MM.1S (cell line): ENCODE data around the gene MAP2K7.

Experiments used
- DNase-seq: peaks from one replicate; pipeline ENCODE4 v3.0.0-alpha.2; 2015
- H2AFZ ChIP-seq: fragments of 300-600 bp; sonication (generic); 2 replicates; pipeline ENCODE4 v1.6.0; 2016; ENCODE audit warnings: antibody characterized with exemption, low read length
- H3F3A ChIP-seq: fragments of 300-600 bp; sonication (generic); 2 replicates; pipeline ENCODE4 v1.6.1; 2016; ENCODE audit warnings: mild to moderate bottlenecking, antibody characterized with exemption, low read length, moderate library complexity, mixed read lengths; ENCODE audit not compliant: insufficient read depth
- H3K27ac ChIP-seq: fragments of 300-600 bp; sonication (generic); 2 replicates; pipeline ENCODE4 v1.5.1; 2016; ENCODE audit warnings: mild to moderate bottlenecking, low read length
- H3K27me3 ChIP-seq: fragments of 300-600 bp; sonication (generic); replicated peaks from 2 replicates; pipeline ENCODE4 v1.6.0; 2016; ENCODE audit warnings: low read length; ENCODE audit not compliant: insufficient read depth
- H3K36me3 ChIP-seq: fragments of 300-600 bp; sonication (generic); replicated peaks from 2 replicates; pipeline ENCODE4 v1.6.1; 2016; ENCODE audit warnings: mild to moderate bottlenecking, low read length, mixed read lengths; ENCODE audit not compliant: insufficient read depth
- H3K4me1 ChIP-seq: fragments of 300-600 bp; sonication (generic); 2 replicates; pipeline ENCODE4 v1.6.1; 2016; ENCODE audit warnings: low read length, mixed read lengths
- H3K4me2 ChIP-seq: fragments of 300-600 bp; sonication (generic); 2 replicates; pipeline ENCODE4 v1.6.0; 2016; ENCODE audit warnings: low read depth, low read length
- H3K4me3 ChIP-seq: fragments of 300-600 bp; sonication (generic); 2 replicates; pipeline ENCODE4 v1.5.1; 2016; ENCODE audit warnings: low read length, mixed read lengths
- H3K79me2 ChIP-seq: fragments of 300-600 bp; sonication (generic); 2 replicates; pipeline ENCODE4 v1.6.1; 2016; ENCODE audit warnings: mixed run types, low read length, mixed read lengths
- H3K9ac ChIP-seq: fragments of 300-600 bp; sonication (generic); 2 replicates; pipeline ENCODE4 v1.6.1; 2016; ENCODE audit warnings: low read length, mixed read lengths
- H3K9me2 ChIP-seq: fragments of 300-600 bp; sonication (generic); replicated peaks from 2 replicates; pipeline ENCODE4 v1.6.1; 2016; ENCODE audit warnings: mild to moderate bottlenecking, low read length, mixed read lengths; ENCODE audit not compliant: insufficient read depth
- H3K9me3 ChIP-seq: fragments of 300-600 bp; sonication (generic); replicated peaks from 2 replicates; pipeline ENCODE4 v1.6.1; 2016; ENCODE audit warnings: mild to moderate bottlenecking, low read length, mixed read lengths; ENCODE audit not compliant: insufficient read depth
- H4K20me1 ChIP-seq: fragments of 300-600 bp; sonication (generic); 2 replicates; pipeline ENCODE4 v1.6.1; 2016; ENCODE audit warnings: mild to moderate bottlenecking, low read length, moderate library complexity, mixed read lengths; ENCODE audit not compliant: insufficient read depth
- CTCF ChIP-seq: fragments of 300-600 bp; sonication (generic); IDR thresholded peaks from 2 replicates; pipeline ENCODE4 v1.5.1; 2016; ENCODE audit warnings: antibody characterized with exemption, low read length, mixed read lengths
- EZH2 ChIP-seq: fragments of 300-600 bp; sonication (generic); optimal IDR thresholded peaks from 2 replicates; pipeline ENCODE3; 2017; ENCODE audit warnings: low read depth, mild to moderate bottlenecking, antibody characterized with exemption, low read length, mixed read lengths
- EZH2phosphoT487 ChIP-seq: fragments of 300-600 bp; sonication (generic); IDR thresholded peaks from 2 replicates; pipeline ENCODE4 v1.6.1; 2018; ENCODE audit warnings: antibody characterized with exemption, low read length

Gene MAP2K7

DNA sequence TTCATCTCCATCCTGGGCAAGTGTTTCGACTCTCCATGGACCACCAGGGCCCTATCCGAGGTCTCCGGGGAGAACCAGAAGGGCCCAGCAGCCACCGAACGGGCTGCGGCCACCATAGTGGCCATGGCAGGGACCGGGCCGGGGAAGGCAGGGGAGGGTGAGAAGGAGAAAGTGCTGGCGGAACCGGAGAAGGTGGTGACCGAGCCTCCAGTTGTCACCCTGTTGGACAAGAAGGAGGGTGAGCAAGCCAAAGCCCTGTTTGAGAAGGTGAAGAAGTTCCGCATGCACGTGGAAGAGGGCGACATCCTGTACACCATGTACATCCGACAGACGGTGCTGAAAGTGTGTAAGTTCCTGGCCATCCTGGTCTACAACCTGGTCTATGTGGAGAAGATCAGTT, 4.7 kb upstream of the MAP2K7 start:
- Histone ChIP-seq H3K79me2 (peaks cover 6% of the 10 kb centered on the region), H3K4me2 (no peak overlapping the region), H2AFZ (no peak overlapping the region), H3K9me3 (no peaks in the 10 kb centered on the region), H3K36me3 (no peaks in the 10 kb centered on the region), H3K4me3 (no peak overlapping the region), H3K4me1 (peaks cover 5% of the 10 kb centered on the region; the same call in 1 of the 2 replicates), H4K20me1 (no peaks in the 10 kb centered on the region), H3F3A (no peaks in the 10 kb centered on the region), H3K27ac (no peak overlapping the region), H3K9me2 (no peaks in the 10 kb centered on the region), H3K27me3 (peaks cover 41% of the 10 kb centered on the region), H3K9ac (no peak overlapping the region)
- no peak for TF ChIP-seq EZH2
- TF ChIP-seq CTCF, result no peak
- no peak for TF ChIP-seq EZH2phosphoT487
- no peak for DNase-seq

DNA sequence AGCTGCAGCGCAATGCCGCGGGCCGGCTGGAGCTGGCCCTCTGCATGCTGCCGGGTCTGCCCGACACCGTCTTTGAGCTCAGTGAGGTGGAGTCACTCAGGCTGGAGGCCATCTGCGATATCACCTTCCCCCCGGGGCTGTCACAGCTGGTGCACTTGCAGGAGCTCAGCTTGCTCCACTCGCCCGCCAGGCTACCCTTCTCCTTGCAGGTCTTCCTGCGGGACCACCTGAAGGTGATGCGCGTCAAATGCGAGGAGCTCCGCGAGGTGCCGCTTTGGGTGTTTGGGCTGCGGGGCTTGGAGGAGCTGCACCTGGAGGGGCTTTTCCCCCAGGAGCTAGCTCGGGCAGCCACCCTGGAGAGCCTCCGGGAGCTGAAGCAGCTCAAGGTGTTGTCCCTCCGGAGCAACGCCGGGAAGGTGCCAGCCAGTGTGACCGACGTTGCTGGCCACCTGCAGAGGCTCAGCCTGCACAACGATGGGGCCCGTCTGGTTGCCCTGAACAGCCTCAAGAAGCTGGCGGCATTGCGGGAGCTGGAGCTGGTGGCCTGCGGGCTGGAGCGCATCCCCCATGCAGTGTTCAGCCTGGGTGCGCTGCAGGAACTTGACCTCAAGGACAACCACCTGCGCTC, 3.8 kb upstream of the MAP2K7 start:
- H3K9me2 ChIP-seq, result no peaks in the 10 kb centered on the region
- H3K27ac ChIP-seq, result no peak overlapping the region
- no peaks in the 10 kb centered on the region for H3K9me3 ChIP-seq
- no peaks in the 10 kb centered on the region for H3K36me3 ChIP-seq
- H3K4me3 ChIP-seq, result no peak overlapping the region
- H2AFZ ChIP-seq, result no peak overlapping the region
- peaks cover 32% of the 10 kb centered on the region for H3K27me3 ChIP-seq
- TF ChIP-seq EZH2phosphoT487 (no peak), CTCF (no peak), EZH2 (no peak)
- no peak overlapping the region for H3K4me2 ChIP-seq
- no peak for DNase-seq
- H3K9ac ChIP-seq, result no peak overlapping the region
- peaks cover 8% of the 10 kb centered on the region; the same call in 1 of the 2 replicates for H3K4me1 ChIP-seq
- no peaks in the 10 kb centered on the region for H3F3A ChIP-seq
- peaks cover 14% of the 10 kb centered on the region for H3K79me2 ChIP-seq
- H4K20me1 ChIP-seq, result peaks cover 6% of the 10 kb centered on the region; the same call in 1 of the 2 replicates

GRCh38 chr19:7900401-7900870, 3.2 kb upstream of the MAP2K7 start:
- H3K4me2 ChIP-seq, result no peak overlapping the region
- H3K79me2 ChIP-seq, result peaks cover 20% of the 10 kb centered on the region
- peaks cover 11% of the 10 kb centered on the region; the same call in 1 of the 2 replicates for H4K20me1 ChIP-seq
- DNase-seq, result no peak
- H3K27me3 ChIP-seq, result peaks cover 31% of the 10 kb centered on the region
- H3K27ac ChIP-seq, result no peak overlapping the region
- H3K4me3 ChIP-seq, result no peak overlapping the region
- H3F3A ChIP-seq, result no peaks in the 10 kb centered on the region
- no peak for TF ChIP-seq CTCF
- no peak for TF ChIP-seq EZH2phosphoT487
- TF ChIP-seq EZH2, result no peak
- H3K9ac ChIP-seq, result no peak overlapping the region
- no peaks in the 10 kb centered on the region for H3K9me3 ChIP-seq
- H3K4me1 ChIP-seq, result peaks cover 14% of the 10 kb centered on the region; the same call in 1 of the 2 replicates
- H2AFZ ChIP-seq, result no peak overlapping the region
- no peaks in the 10 kb centered on the region for H3K9me2 ChIP-seq
- no peaks in the 10 kb centered on the region for H3K36me3 ChIP-seq
